ENCODE measurements around the gene NFILZ. TPM values are rescaled to one million over a fixed set of nuclear protein-coding genes. Genes with fewer than 3 reads are reported as not detected.

NFILZ gene
- total RNA-seq, 6 donors from 2014 or later = not detected

- DNase-seq (peak in 1 of 2 donors; percentile 78), ATAC-seq (ENCODE audit: low FRiP score in 2 of 2) (peak in 1 of 2 donors; percentile 18)
- no peak for TF ChIP-seq CTCF (IDR thresholded peaks at IDR 0.05)
- TF ChIP-seq EP300 (IDR thresholded peaks at IDR 0.05) = no peak
- no peak for TF ChIP-seq POLR2A (IDR thresholded peaks at IDR 0.05)
- TF ChIP-seq POLR2AphosphoS5 (IDR thresholded peaks at IDR 0.05) = no peak
- Histone ChIP-seq H3K27ac (peak overlapping the region in 3 of 4 donors; percentile 42 to 89 (median 64)), H3K36me3 (no peaks in the 10 kb centered on the region), H3K4me1 (peaks cover 19 to 41% (median 20%) of the 10 kb centered on the region in 4 donors), H3K4me3 (no peak overlapping the region), H3K27me3 (peaks cover 0 to 4% (median 1%) of the 10 kb centered on the region in 4 donors), H3K9me3 (no peaks in the 10 kb centered on the region)
- WGBS, 2 donors = 40 to 49% methylated on average over 7 to 18 of the region's 18 CpGs
These were observed 19.0 kb upstream of the NFILZ start for GRCh38 chr19:8611391-8611876.

- ATAC-seq (ENCODE audit: low FRiP score in 2 of 2) (peak in 1 of 2 donors; percentile 80), DNase-seq (no peak)
- TF ChIP-seq POLR2AphosphoS5 (IDR thresholded peaks at IDR 0.05) = no peak
- no peak for TF ChIP-seq EP300 (IDR thresholded peaks at IDR 0.05)
- no peak for TF ChIP-seq CTCF (IDR thresholded peaks at IDR 0.05)
- TF ChIP-seq POLR2A (IDR thresholded peaks at IDR 0.05) = no peak
- H3K27ac ChIP-seq = peak overlapping the region in 3 of 4 donors; percentile 42 to 89 (median 64)
- no peak overlapping the region for H3K4me3 ChIP-seq
- no peaks in the 10 kb centered on the region for H3K36me3 ChIP-seq
- H3K9me3 ChIP-seq = no peaks in the 10 kb centered on the region
- peaks cover 19 to 41% (median 20%) of the 10 kb centered on the region in 4 donors for H3K4me1 ChIP-seq
- peaks cover 0 to 4% (median 1%) of the 10 kb centered on the region in 4 donors for H3K27me3 ChIP-seq
- 29 to 36% methylated on average over 8 of the region's 12 CpGs for WGBS, 2 donors
These were observed 18.3 kb upstream of the NFILZ start for GRCh38 chr19:8611877-8612806.

GRCh38 chr19:8612807-8613171 is 17.6 kb upstream of the NFILZ start:
- WGBS, 2 donors = 53 to 63% methylated on average over 4 to 5 of the region's 5 CpGs
- TF ChIP-seq POLR2AphosphoS5 (IDR thresholded peaks at IDR 0.05) (no peak), CTCF (IDR thresholded peaks at IDR 0.05) (no peak)
- Histone ChIP-seq H3K4me3 (no peak overlapping the region), H3K9me3 (no peaks in the 10 kb centered on the region), H3K36me3 (no peaks in the 10 kb centered on the region), H3K27ac (no peak overlapping the region), H3K27me3 (peaks cover 0 to 4% (median 1%) of the 10 kb centered on the region in 4 donors), H3K4me1 (peaks cover 19 to 41% (median 20%) of the 10 kb centered on the region in 4 donors)
- ATAC-seq (ENCODE audit: low FRiP score in 2 of 2) = no peak
- DNase-seq = no peak

- no peaks in the 10 kb centered on the region for H3K36me3 ChIP-seq
- no peaks in the 10 kb centered on the region for H3K9me3 ChIP-seq
- no peak overlapping the region for H3K4me3 ChIP-seq
- H3K27me3 ChIP-seq = peaks cover 0 to 1% (median 0%) of the 10 kb centered on the region in 4 donors
- 84 to 91% methylated on average over 2 of the region's 2 CpGs for WGBS, 2 donors
- peaks cover 9 to 25% (median 11%) of the 10 kb centered on the region in 4 donors for H3K4me1 ChIP-seq
- DNase-seq (no peak), ATAC-seq (ENCODE audit: low FRiP score in 2 of 2) (no peak)
- no peak overlapping the region for H3K27ac ChIP-seq
- no peak for TF ChIP-seq POLR2AphosphoS5 (IDR thresholded peaks at IDR 0.05)
- no peak for TF ChIP-seq CTCF (IDR thresholded peaks at IDR 0.05)
- TF ChIP-seq POLR2A (IDR thresholded peaks at IDR 0.05) = no peak
- TF ChIP-seq EP300 (IDR thresholded peaks at IDR 0.05) = no peak
These were observed 16.0 kb upstream of the NFILZ start for GRCh38 chr19:8614455-8614854.
